PC-9 (cell line): ENCODE results near the gene ERI2.

Experiments used
- CTCF ChIP-seq: fragments of 200-600 bp; sonication (generic); conservative IDR thresholded peaks from 2 replicates; pipeline ENCODE4 v1.6.1; 2017; ENCODE audit warnings: mixed run types, antibody characterized with exemption, mild to moderate bottlenecking, moderate library complexity
- EZH2 ChIP-seq: fragments of 200-600 bp; sonication (generic); IDR thresholded peaks from 2 replicates; pipeline ENCODE4 v1.8.0; 2017; ENCODE audit warnings: antibody characterized with exemption, low read depth

GRCh38 chr16:20760346-20760745, 45.9 kb downstream of the ERI2 start:
- no peak for TF ChIP-seq CTCF
- TF ChIP-seq EZH2, result no peak
